ENCODE data around the gene LDHB. TPM values are rescaled to one million over a fixed set of nuclear protein-coding genes. Genes with fewer than 3 reads are reported as not detected.

The LDHB gene
- total RNA-seq, 1 donor from 2014 or later: 183 TPM

- no peak for DNase-seq (ENCODE audit: extremely low spot score in 2 of 2)
- no peak overlapping the region for H3K4me3 ChIP-seq
- intact Hi-C loops (cut with DNase I): no loop called here
- no peaks in the 10 kb centered on the region for H3K9me3 ChIP-seq
- H3K36me3 ChIP-seq: no peaks in the 10 kb centered on the region
- H3K27ac ChIP-seq: no peak overlapping the region
- no peaks in the 10 kb centered on the region for H3K4me1 ChIP-seq
- no peaks in the 10 kb centered on the region for H3K27me3 ChIP-seq
- TF ChIP-seq POLR2AphosphoS5 (IDR thresholded peaks at IDR 0.05; ENCODE audit: insufficient read depth in 1 of 2, low read depth in 1 of 2): no peak
- no peak for TF ChIP-seq CTCF (IDR thresholded peaks at IDR 0.05)
- TF ChIP-seq POLR2A (IDR thresholded peaks at IDR 0.05): no peak
Observed at GRCh38 chr12:21678959-21679358, 21.3 kb upstream of the LDHB start.

GRCh38 chr12:21677622-21678277, 20.1 kb upstream of the LDHB start:
- Histone ChIP-seq H3K27ac (no peak overlapping the region), H3K4me3 (no peak overlapping the region), H3K27me3 (no peaks in the 10 kb centered on the region), H3K4me1 (no peaks in the 10 kb centered on the region), H3K9me3 (no peaks in the 10 kb centered on the region), H3K36me3 (no peaks in the 10 kb centered on the region)
- DNase-seq (ENCODE audit: extremely low spot score in 2 of 2): no peak
- TF ChIP-seq POLR2AphosphoS5 (IDR thresholded peaks at IDR 0.05; ENCODE audit: insufficient read depth in 1 of 2, low read depth in 1 of 2): no peak
- no peak for TF ChIP-seq POLR2A (IDR thresholded peaks at IDR 0.05)
- TF ChIP-seq CTCF (IDR thresholded peaks at IDR 0.05): no peak
- intact Hi-C loops (cut with DNase I): no loop called here

- no peaks in the 10 kb centered on the region for H3K4me1 ChIP-seq
- DNase-seq (ENCODE audit: extremely low spot score in 2 of 2): no peak
- TF ChIP-seq POLR2AphosphoS5 (IDR thresholded peaks at IDR 0.05; ENCODE audit: insufficient read depth in 1 of 2, low read depth in 1 of 2): no peak
- no peak for TF ChIP-seq CTCF (IDR thresholded peaks at IDR 0.05)
- no peak for TF ChIP-seq POLR2A (IDR thresholded peaks at IDR 0.05)
- H3K27ac ChIP-seq: no peak overlapping the region
- H3K4me3 ChIP-seq: no peak overlapping the region
- H3K27me3 ChIP-seq: no peaks in the 10 kb centered on the region
- H3K9me3 ChIP-seq: no peaks in the 10 kb centered on the region
- intact Hi-C loops (cut with DNase I): no loop called here
- no peaks in the 10 kb centered on the region for H3K36me3 ChIP-seq
Observed at GRCh38 chr12:21677204-21677603, 19.6 kb upstream of the LDHB start.

GRCh38 chr12:21676776-21677175, 19.1 kb upstream of the LDHB start:
- intact Hi-C loops (cut with DNase I): no loop called here
- H3K4me1 ChIP-seq: no peaks in the 10 kb centered on the region
- no peaks in the 10 kb centered on the region for H3K9me3 ChIP-seq
- H3K4me3 ChIP-seq: no peak overlapping the region
- no peak for TF ChIP-seq CTCF (IDR thresholded peaks at IDR 0.05)
- TF ChIP-seq POLR2A (IDR thresholded peaks at IDR 0.05): no peak
- no peak for TF ChIP-seq POLR2AphosphoS5 (IDR thresholded peaks at IDR 0.05; ENCODE audit: insufficient read depth in 1 of 2, low read depth in 1 of 2)
- no peaks in the 10 kb centered on the region for H3K27me3 ChIP-seq
- H3K27ac ChIP-seq: no peak overlapping the region
- H3K36me3 ChIP-seq: no peaks in the 10 kb centered on the region
- no peak for DNase-seq (ENCODE audit: extremely low spot score in 2 of 2)

GRCh38 chr12:21675641-21676040, 18.0 kb upstream of the LDHB start:
- no peaks in the 10 kb centered on the region for H3K9me3 ChIP-seq
- H3K27ac ChIP-seq: no peak overlapping the region
- DNase-seq (ENCODE audit: extremely low spot score in 2 of 2): no peak
- no peaks in the 10 kb centered on the region for H3K4me1 ChIP-seq
- intact Hi-C loops (cut with DNase I): no loop called here
- TF ChIP-seq POLR2A (IDR thresholded peaks at IDR 0.05) (no peak), POLR2AphosphoS5 (IDR thresholded peaks at IDR 0.05; ENCODE audit: insufficient read depth in 1 of 2, low read depth in 1 of 2) (no peak)
- no peaks in the 10 kb centered on the region for H3K36me3 ChIP-seq
- H3K4me3 ChIP-seq: no peak overlapping the region
- no peaks in the 10 kb centered on the region for H3K27me3 ChIP-seq
